Endodermal cell (in vitro differentiated cells): Measurements from ENCODE around the gene NEURL2. TPM values are rescaled to one million over a fixed set of nuclear protein-coding genes. Genes with fewer than 3 reads are reported as not detected.

Experiments
- DNase-seq: peaks from one replicate; pipeline ENCODE4 v3.0.0-alpha.2; 2017
- H3K27ac ChIP-seq: 2 replicates; pipeline ENCODE4 v1.5.1; 2013; ENCODE audit warnings: mild to moderate bottlenecking, low read depth, low read length, moderate library complexity
- H3K27me3 ChIP-seq: 2 replicates; pipeline ENCODE4 v1.6.1; 2013; ENCODE audit warnings: mild to moderate bottlenecking, low read length, moderate library complexity; ENCODE audit not compliant: insufficient read depth, control insufficient read depth, poor library complexity, severe bottlenecking
- H3K36me3 ChIP-seq: 2 replicates; pipeline ENCODE4 v1.7.0; 2013; ENCODE audit warnings: mild to moderate bottlenecking, low read length, moderate library complexity; ENCODE audit not compliant: control insufficient read depth, insufficient read depth
- H3K4me1 ChIP-seq: one replicate; pipeline ENCODE4 v1.7.0; 2013; ENCODE audit warnings: low read length; ENCODE audit not compliant: control insufficient read depth, insufficient read depth
- H3K4me3 ChIP-seq: 2 replicates; pipeline ENCODE4 v1.5.1; 2013; ENCODE audit warnings: mild to moderate bottlenecking, low read length, moderate library complexity
- H3K9ac ChIP-seq: 2 replicates; pipeline ENCODE4 v1.6.1; 2013; ENCODE audit warnings: mild to moderate bottlenecking, low read length, moderate library complexity; ENCODE audit not compliant: poor library complexity, severe bottlenecking; ENCODE audit errors: extremely low read depth
- H3K9me3 ChIP-seq: 2 replicates; pipeline ENCODE4 v1.6.1; 2013; ENCODE audit warnings: mild to moderate bottlenecking, low read length, moderate library complexity; ENCODE audit not compliant: control insufficient read depth
- H3K27ac Mint-ChIP-seq: 2 replicates; pipeline ENCODE4 v1.8.0; 2020; ENCODE audit warnings: mixed read lengths
- H3K27me3 Mint-ChIP-seq: 2 replicates; pipeline ENCODE4 v1.8.0; 2021; ENCODE audit warnings: mild to moderate bottlenecking, mixed read lengths; ENCODE audit not compliant: insufficient read depth
- H3K36me3 Mint-ChIP-seq: 2 replicates; pipeline ENCODE4 v1.8.0; 2020; ENCODE audit warnings: low read depth, mixed read lengths
- H3K4me1 Mint-ChIP-seq: 2 replicates; pipeline ENCODE4 v1.8.0; 2020; ENCODE audit warnings: mixed read lengths
- H3K4me3 Mint-ChIP-seq: 2 replicates; pipeline ENCODE4 v1.8.0; 2020; ENCODE audit warnings: mild to moderate bottlenecking, moderate library complexity, mixed read lengths
- H3K9me3 Mint-ChIP-seq: 2 replicates; pipeline ENCODE4 v1.8.0; 2020; ENCODE audit warnings: mild to moderate bottlenecking, mixed read lengths
- CTCF ChIP-seq: fragments of 200-600 bp; sonication (generic); conservative IDR thresholded peaks from 2 replicates; pipeline ENCODE4 v1.5.0; 2021; ENCODE audit warnings: antibody characterized with exemption, mild to moderate bottlenecking
- WGBS, 2 experiments: methylation state at CpG; one replicate each; pipeline versions ENCODE4 v1.1.5 to v1.1.7; 2013; ENCODE audit warnings: missing lambda C conversion rate in 2 of 2, mixed read lengths in 1 of 2; ENCODE audit not compliant: insufficient coverage in 1 of 2, insufficient read length in 1 of 2; 5-methylcytosine and 5-hydroxymethylcytosine counted together
- long read RNA-seq, 4 experiments: library from polyadenylated mRNA in 2 of 4; library from RNA in 1 of 4; library from capped mRNA in 1 of 4; stranded (forward) in 3 of 4; unstranded in 1 of 4; transcript quantifications; one replicate each; pipeline ENCODE4 v2.0.0, GENCODE V29; 2020 to 2021; ENCODE audit warnings: inconsistent platforms in 1 of 4
- polyA plus RNA-seq, 2 experiments: library from polyadenylated mRNA; stranded (reverse); fragments of 50-300 nt; gene quantifications; one replicate each; pipeline ENCODE4 v1.2.3, GENCODE V29; 2013
- total RNA-seq, 2 donors: library from RNA; stranded (reverse); fragmentation: NEBNext Ultra II Directional in 1 of 2; extraction: Animal tissue kit (Norgen Biotek cat#: 25700) in 1 of 2; gene quantifications; 2 replicates in 1 of 2; 3 replicates in 1 of 2; pipeline ENCODE4 v1.2.1, GENCODE V29; 2021

Gene NEURL2
- total RNA-seq: 1 to 10 TPM; 4.4 to 6.4 TPM
- polyA plus RNA-seq (2013, experiment 1 of 2): 1.5 TPM
- 1.9 TPM for polyA plus RNA-seq (2013, experiment 2 of 2)
- long read RNA-seq, experiment 1, transcript NEURL2-201 (2 exons, 1,278 nt): major isoform, 8 of 10 reads
- long read RNA-seq, experiment 1, partial matches to known transcripts: 0 of 10 reads
- long read RNA-seq, experiment 1, other reads (novel, unspliced or antisense): 0 of 10 reads
- long read RNA-seq, experiment 2, partial matches to known transcripts: 0 of 4 reads
- long read RNA-seq, experiment 2, other reads (novel, unspliced or antisense): 0 of 4 reads
- long read RNA-seq, experiment 3, transcript NEURL2-201 (2 exons, 1,278 nt): major isoform, 5 of 6 reads
- long read RNA-seq, experiment 3, partial matches to known transcripts: 0 of 6 reads
- long read RNA-seq, experiment 3, other reads (novel, unspliced or antisense): 1 of 6 reads
- long read RNA-seq, experiment 4, transcript NEURL2-201 (2 exons, 1,278 nt): major isoform, 15 of 16 reads
- long read RNA-seq, experiment 4, partial matches to known transcripts: 0 of 16 reads
- long read RNA-seq, experiment 4, other reads (novel, unspliced or antisense): 1 of 16 reads

GRCh38 chr20:45890985-45891983, at the start of gene NEURL2, which contains the start of gene CTSA:
Gene NEURL2 (minus strand): TSS chr20:45891208. CDS start chr20:45890991, 217 bp downstream.
Gene CTSA (plus strand): TSS chr20:45891335. CDS start chr20:45891569, 234 bp downstream.
- Histone ChIP-seq H3K9ac (peak within 1 kb of the TSS; percentile 62), H3K4me3 (peak within 1 kb of the TSS; percentile 88), H3K36me3 (peaks cover 25% of the 10 kb centered on the region), H3K4me1 (no peaks in the 10 kb centered on the region), H3K9me3 (no peaks in the 10 kb centered on the region), H3K27me3 (no peaks in the 10 kb centered on the region), H3K27ac (no peak within 1 kb of the TSS)
- peaks cover 4% of the 10 kb centered on the region for H3K4me1 Mint-ChIP-seq
- DNase-seq: peak; percentile 95
- peaks cover 19% of the 10 kb centered on the region for H3K36me3 Mint-ChIP-seq
- no peaks in the 10 kb centered on the region for H3K27me3 Mint-ChIP-seq
- peak within 1 kb of the TSS; percentile 89 for H3K27ac Mint-ChIP-seq
- H3K9me3 Mint-ChIP-seq: no peaks in the 10 kb centered on the region
- no peak for TF ChIP-seq CTCF
- WGBS, 2 experiments: 2% methylated on average over 34 to 78 of the region's 78 CpGs
- peak within 1 kb of the TSS; percentile 77 for H3K4me3 Mint-ChIP-seq

GRCh38 chr20:45940469-45940868, 49.5 kb upstream of the NEURL2 start:
- no peak overlapping the region for H3K9ac ChIP-seq
- H3K27me3 Mint-ChIP-seq: no peaks in the 10 kb centered on the region
- no peak overlapping the region for H3K27ac ChIP-seq
- no peak for TF ChIP-seq CTCF
- no peak overlapping the region for H3K4me3 ChIP-seq
- 91 to 97% methylated on average over 12 to 13 of the region's 13 CpGs for WGBS, 2 experiments
- peaks cover 20% of the 10 kb centered on the region for H3K4me1 Mint-ChIP-seq
- no peaks in the 10 kb centered on the region for H3K27me3 ChIP-seq
- peaks cover 14% of the 10 kb centered on the region for H3K4me1 ChIP-seq
- DNase-seq: no peak
- no peaks in the 10 kb centered on the region for H3K9me3 ChIP-seq
- H3K36me3 Mint-ChIP-seq: peaks cover 61% of the 10 kb centered on the region
- H3K4me3 Mint-ChIP-seq: no peak overlapping the region
- no peaks in the 10 kb centered on the region for H3K9me3 Mint-ChIP-seq
- peaks cover 64% of the 10 kb centered on the region for H3K36me3 ChIP-seq
- H3K27ac Mint-ChIP-seq: no peak overlapping the region

GRCh38 chr20:45940053-45940452, 49.0 kb upstream of the NEURL2 start:
- WGBS, 2 experiments: 95% methylated on average over 3 of the region's 3 CpGs
- Histone ChIP-seq H3K27ac (no peak overlapping the region), H3K9me3 (no peaks in the 10 kb centered on the region), H3K9ac (no peak overlapping the region), H3K4me3 (no peak overlapping the region), H3K4me1 (peaks cover 14% of the 10 kb centered on the region), H3K27me3 (no peaks in the 10 kb centered on the region), H3K36me3 (peaks cover 61% of the 10 kb centered on the region)
- peaks cover 20% of the 10 kb centered on the region for H3K4me1 Mint-ChIP-seq
- no peak for TF ChIP-seq CTCF
- no peak overlapping the region for H3K4me3 Mint-ChIP-seq
- DNase-seq: no peak
- peaks cover 57% of the 10 kb centered on the region for H3K36me3 Mint-ChIP-seq
- H3K27me3 Mint-ChIP-seq: no peaks in the 10 kb centered on the region
- H3K27ac Mint-ChIP-seq: no peak overlapping the region
- H3K9me3 Mint-ChIP-seq: no peaks in the 10 kb centered on the region
